Activated CD4-positive, CD25-positive, alpha-beta regulatory T cell treated with anti-CD3 and anti-CD28 coated beads, Interleukin-2, amount 50 U/mL, for 16 hours (primary cell): ENCODE data around the gene ACAN.
A peak's percentile ranks its signal among the peaks of the same experiment; 100 is the strongest.
"Not testable (repeated sequence)": the region's sequence is repeated elsewhere in the genome, so short reads cannot be mapped to it uniquely, and the experiment has no call there.

ENCODE experiments used
- DNase-seq: peaks from one replicate; pipeline ENCODE4 v3.0.0-alpha.2; 2020; ENCODE audit warnings: low read depth, low spot score

ACAN gene

GRCh38 chr15:88902221-88902835 lies 99.1 kb downstream of the ACAN start:
- no peak for DNase-seq

DNA sequence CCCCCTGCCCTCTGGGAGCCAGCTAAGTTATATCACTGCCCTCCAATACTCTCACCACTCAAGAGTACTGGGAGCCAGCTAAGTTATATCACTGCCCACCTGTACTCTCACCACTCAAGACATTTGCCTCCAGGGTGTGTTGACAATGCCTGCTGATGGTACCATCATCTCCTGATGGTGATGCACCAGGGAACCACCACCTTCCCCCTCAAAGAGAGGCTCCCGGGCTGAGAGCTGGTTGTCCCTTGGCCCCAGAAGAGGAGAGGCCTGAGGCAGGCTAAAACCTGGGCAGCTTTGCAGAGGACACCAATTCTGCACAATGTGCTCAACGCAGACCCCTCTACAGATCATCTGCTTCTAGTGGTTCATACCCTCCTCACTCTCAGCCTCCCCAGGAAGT lies 99.6 kb downstream of the ACAN start:
- DNase-seq = no peak

DNA sequence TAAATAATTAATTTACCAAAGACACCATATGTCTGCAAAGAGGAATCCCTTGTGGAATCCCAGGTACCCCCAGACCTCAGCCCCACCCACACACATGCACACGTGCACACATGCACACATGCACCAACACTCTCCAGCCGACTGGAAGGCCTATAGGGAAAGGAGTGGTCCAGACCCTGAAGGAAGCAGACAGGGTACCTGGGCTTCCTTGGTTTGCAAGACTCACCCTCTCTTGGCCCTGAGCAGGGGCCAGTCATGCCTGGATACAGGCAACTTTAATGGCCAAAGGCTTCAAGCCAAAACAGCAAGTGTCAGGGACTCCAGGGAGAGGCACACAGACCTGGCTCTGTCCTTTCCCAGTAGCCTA lies 101.0 kb downstream of the ACAN start:
- no peak for DNase-seq

DNA sequence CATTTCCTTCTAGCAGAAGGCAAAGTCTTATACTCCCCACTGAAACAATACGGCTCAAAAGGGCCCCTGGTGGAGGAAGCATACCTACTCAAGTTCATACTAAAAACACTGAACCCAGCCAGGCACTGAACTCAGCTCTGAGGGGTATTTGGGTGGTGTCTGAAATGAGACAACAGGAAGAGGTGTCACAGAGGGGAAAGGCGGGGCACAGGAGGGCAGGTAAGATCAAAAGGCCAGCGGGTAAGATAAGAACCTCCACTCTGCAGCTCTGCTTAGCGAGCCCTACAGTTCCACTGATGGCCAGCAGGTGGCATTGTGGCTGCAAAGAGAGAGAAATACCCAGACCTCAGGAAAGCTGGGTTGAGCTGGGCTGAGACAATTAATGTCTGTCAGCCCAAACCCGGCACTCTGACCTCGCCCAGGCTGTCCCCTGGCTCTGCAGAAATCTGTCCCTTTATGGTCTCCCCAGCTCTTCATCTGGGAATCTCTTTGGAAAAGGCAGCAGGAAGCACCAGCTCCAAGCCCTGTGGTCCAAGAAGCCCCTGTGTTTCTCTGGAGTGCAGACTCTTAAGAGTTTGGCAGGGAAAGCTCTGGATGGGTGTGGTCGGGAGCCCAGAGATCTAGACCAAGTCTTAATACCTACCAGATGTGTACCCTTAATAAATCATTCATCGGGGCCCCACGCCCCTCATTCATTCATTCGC lies 101.5 kb downstream of the ACAN start:
- DNase-seq = peak; percentile 88

DNA sequence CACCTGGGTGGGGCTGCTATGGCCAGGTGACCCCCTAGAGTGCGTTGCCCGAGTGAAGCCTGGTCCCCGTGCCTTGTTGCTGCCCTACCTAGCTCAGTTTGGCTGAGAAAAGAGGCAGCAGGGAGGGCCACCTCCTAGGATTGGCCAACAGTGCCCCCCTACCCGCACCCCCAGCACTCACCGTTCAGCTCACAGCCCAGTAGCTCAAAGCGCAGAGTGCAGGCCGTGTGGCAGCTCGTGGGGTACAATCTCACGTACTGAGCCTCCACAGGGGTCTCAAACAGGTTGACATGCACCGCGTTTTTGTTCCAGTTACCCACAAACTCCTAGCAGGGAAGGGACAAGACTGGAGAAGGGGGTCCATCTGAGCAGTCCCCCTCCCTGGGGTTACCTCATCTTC lies 102.3 kb downstream of the ACAN start:
- DNase-seq = no peak

DNA sequence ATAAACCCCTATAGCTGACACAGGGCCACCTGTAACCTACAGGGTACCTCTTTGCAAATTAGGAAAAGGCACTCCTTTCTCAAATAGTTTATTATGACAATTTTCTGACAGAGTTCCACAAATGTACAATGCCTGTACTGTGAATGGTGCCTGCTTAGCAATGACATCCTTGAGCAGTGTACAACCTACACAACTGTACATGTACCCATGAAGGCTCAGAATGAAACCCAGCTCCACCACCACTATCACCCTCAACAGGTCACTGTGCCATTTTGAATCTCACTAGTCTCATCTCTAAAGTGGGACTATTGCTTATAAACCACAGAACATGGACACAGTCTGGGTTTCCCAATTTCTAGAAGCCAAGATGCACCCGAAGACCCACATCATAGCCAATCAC lies 102.9 kb downstream of the ACAN start:
- no peak for DNase-seq

DNA sequence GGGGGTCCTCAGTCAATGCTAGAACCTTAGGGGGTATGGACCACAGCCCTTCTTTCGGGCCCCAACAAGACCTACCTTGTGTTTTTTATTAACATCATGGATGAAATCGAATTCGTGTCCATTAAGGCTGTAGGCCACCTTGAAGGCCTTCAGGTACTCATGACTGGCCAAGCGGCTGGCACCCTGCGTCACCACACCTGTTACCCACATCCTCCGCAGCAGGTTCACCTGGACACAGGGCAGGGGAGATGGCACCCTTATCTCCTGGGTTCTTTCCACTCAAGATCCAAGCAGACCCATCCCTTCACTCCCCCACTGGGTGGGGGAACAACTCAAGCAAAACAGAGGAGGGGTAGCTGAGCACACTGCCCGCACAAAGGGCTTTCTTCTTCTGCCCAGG lies 103.3 kb downstream of the ACAN start:
- no peak for DNase-seq

DNA sequence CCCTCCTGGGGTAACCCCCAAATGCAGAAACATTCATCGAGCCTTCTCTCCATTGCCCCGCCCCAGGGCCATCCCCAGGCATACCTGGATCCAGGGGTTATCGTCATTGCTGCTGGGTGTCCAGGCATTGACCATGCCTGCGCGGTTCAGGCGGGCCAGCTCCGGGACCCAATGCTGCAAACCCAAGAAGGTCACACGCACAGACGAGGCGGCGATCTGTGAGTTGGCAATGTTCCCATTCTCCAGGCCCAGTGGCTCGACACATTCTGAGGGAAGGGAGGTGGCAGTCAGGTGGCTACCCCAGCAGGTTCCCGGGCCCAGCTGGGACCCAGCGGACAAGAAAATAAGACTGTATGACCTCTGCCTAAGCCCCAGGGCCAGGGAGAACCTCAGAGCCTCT lies 103.9 kb downstream of the ACAN start:
- no peak for DNase-seq

GRCh38 chr15:88908123-88908522 lies 104.9 kb downstream of the ACAN start:
- DNase-seq = no peak

DNA sequence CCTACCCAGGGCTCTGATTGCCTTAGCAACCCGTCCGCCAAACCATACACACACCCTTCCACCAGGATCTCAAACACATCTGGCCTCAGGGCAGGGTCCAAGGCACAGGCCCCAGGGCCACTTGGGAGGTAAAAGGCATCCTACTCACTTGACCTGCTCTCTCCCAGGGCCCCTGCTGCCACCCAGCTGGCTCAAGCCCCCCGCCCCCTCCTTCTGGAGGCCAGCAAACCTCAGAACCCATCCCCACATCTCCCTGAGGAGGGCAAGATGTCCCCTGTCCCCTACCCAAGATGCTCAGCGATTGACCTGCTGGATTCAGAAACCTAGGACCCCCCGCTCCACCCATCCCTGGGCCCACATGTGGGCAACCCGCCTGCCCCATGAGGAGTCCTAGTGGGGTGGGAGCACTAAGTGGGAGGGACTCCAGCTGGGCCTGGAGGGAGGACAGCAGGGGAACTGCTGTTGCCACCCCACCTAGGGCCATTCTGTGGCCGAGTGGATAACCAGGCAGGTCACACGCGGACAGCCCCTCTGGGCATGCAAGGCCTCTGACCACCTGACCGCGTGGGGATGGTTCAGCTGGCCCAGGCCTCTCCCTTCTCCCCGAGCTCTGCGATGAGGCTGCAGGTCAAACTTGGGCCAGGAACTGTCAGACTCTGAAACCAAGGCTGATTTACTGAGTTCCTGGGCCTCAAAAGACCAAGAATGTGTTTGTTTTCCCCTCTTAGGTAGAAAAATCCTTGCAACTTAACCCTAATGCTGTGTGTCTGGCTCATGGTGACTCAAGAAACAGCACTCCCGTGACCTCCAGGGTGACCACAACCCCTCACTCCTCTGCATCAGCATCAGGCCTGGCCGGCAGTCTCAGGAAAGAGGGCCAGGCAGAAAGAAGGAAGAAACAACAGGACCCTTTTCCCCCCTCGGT lies 105.7 kb downstream of the ACAN start:
- DNase-seq = no peak

DNA sequence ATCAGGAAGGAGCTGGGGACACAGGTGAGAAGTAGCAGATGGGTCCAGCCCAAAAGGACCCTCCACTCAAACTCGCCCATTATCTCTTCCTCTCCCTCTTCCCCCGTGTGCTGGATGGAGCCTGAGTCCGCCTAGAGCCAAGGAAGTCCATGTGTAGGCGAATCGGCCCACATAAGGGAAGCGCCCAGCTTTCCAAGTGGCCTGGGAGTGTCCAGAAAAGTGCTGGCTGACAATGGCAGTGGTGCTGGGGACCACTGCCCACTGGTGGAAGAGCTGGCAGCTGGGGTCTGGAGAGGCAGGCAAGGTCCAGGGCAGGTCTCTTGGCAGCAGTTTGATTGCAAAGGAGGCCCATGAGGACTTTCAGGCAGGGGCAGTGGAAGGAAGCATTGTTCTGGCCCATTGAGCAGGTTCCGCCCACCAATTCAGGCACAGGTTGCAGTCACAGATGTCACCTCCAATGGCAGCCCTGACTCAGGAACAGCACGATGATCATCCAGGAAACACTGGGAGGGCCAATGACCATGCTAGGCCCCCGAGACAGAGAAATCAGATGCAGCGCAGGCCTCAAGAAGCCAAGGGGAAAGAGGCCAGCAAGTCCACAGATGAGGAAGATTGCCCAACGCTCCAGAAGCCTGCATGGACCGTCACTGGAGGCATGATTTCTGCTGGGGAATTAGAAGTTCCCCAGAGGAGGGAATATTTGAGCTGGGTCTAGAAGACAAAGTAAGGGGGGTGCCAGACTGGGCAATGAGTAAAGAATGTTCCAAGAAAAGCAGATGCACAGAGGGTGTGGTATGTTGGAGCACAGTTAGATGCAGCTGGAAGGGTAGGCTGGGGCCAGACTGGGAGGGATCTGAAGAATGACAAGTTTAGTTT lies 107.0 kb downstream of the ACAN start:
- DNase-seq = no peak

GRCh38 chr15:88911766-88912118 lies 108.5 kb downstream of the ACAN start:
- DNase-seq = no peak

GRCh38 chr15:88912500-88912921 lies 109.3 kb downstream of the ACAN start:
- no peak for DNase-seq

GRCh38 chr15:88913017-88913849 lies 110.0 kb downstream of the ACAN start, which contains the start of gene MFGE8:
MFGE8 (minus strand) TSS chr15:88913379; CDS start chr15:88913319, 60 bp downstream.
- peak; percentile 43 for DNase-seq

- DNase-seq = no peak
These were observed 110.6 kb downstream of the ACAN start for GRCh38 chr15:88913850-88914169.

DNA sequence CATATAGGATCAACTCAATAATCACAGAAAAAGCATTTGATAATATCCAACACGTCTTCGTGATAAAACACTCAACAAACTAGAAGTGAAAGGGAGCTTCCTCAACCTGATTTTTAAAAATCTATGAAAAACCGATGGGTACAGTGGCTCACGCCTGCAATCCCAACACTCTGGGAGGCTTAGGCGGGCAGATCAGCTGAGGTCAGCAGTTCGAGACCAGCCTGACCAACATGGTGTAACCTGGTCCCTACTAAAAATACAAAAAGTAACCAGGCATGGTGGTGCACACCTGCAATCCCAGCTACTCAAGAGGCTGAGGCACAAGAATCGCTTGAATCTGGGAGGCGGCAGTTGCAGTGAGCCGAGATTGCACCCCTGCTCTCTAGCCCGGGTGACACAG lies 112.1 kb downstream of the ACAN start:
- DNase-seq = no peak

DNA sequence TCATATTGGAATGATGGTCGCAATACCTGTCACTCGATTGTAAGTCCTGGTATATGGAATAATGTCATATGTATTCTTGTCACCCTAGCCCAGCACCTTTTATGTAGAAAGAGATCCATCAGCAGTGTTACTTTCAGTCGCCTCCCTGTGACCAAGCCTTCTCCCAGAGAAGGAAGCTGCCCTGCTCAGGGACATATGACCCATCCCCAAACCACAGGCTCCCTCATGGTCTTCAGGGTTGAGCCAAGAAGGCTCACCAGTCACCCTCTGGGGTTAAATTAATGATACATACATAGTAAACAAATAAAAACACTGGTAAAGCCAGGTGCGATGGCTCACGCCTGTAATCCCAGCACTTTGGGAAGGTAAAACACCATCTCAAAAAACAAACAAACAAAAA lies 114.5 kb downstream of the ACAN start:
- no peak for DNase-seq

- no peak for DNase-seq
These were observed 115.5 kb downstream of the ACAN start for GRCh38 chr15:88918738-88919137.

DNA sequence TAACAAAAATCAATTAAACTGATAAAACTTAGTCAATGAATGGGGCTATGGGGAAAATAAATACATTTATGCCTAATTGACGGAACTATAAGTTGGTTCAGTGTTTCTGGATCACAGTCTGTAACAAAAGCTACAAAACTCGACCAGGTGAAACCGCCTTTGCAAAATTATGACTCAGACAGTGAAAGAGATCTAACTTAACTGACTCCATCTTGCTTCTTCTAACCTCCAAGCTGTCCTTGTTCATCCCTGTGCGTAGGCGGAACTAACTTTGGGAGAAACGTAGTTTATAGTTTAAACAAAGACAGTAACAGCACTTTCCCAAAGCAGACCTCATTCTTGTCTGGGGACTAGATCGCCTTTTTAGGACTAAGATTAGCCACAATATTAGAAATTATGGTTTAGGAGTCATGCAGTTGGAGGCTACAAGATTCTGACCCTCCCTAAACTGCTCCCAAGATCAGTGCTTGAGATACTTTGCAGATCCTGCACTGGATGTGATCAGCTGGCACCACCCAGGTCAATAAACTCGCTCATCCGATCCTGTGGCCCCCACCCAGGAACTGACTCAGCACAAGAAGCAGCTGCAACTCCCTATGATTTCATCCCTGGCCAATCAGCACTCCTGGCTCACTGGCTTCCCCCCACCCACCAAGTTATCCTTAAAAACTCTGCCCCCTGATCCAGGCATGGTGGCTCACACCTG lies 117.1 kb downstream of the ACAN start:
- no peak for DNase-seq

- not testable (repeated sequence) for DNase-seq
These were observed 117.7 kb downstream of the ACAN start for GRCh38 chr15:88920892-88921435.
